ENCODE data around the gene SLC24A3.

Gene SLC24A3

GRCh38 chr20:19730706-19731105 lies 518.3 kb downstream of the SLC24A3 start:
- in situ Hi-C loops (cut with HindIII; ENCODE audit: low sequenced_read_pairs): no loop called here
- no peak overlapping the region for H3K4me3 ChIP-seq (ENCODE audit: low read depth, low read length)
- TF ChIP-seq CTCF (IDR thresholded peaks at IDR 0.05; ENCODE audit: low read depth, low read length): no peak
- DNase-seq (ENCODE audit: low read depth, low spot score): no peak

- TF ChIP-seq CTCF (IDR thresholded peaks at IDR 0.05; ENCODE audit: low read depth, low read length): no peak
- in situ Hi-C loops (cut with HindIII; ENCODE audit: low sequenced_read_pairs): no loop called here
- H3K4me3 ChIP-seq (ENCODE audit: low read depth, low read length): no peak overlapping the region
- DNase-seq (ENCODE audit: low read depth, low spot score): no peak
Measured at GRCh38 chr20:19734811-19735210, 522.4 kb downstream of the SLC24A3 start.

- no peak overlapping the region for H3K4me3 ChIP-seq (ENCODE audit: low read depth, low read length)
- DNase-seq (ENCODE audit: low read depth, low spot score): peak; percentile 81
- in situ Hi-C loops (cut with HindIII; ENCODE audit: low sequenced_read_pairs): no loop called here
- TF ChIP-seq CTCF (IDR thresholded peaks at IDR 0.05; ENCODE audit: low read depth, low read length): no peak
Measured at GRCh38 chr20:19735446-19735845, 523.0 kb downstream of the SLC24A3 start.

- peak; percentile 39 for DNase-seq (ENCODE audit: low read depth, low spot score)
- in situ Hi-C loops (cut with HindIII; ENCODE audit: low sequenced_read_pairs): no loop called here
Measured at GRCh38 chr20:19737025-19737424, 524.6 kb downstream of the SLC24A3 start.

GRCh38 chr20:19738951-19739350 lies 526.5 kb downstream of the SLC24A3 start:
- TF ChIP-seq CTCF (IDR thresholded peaks at IDR 0.05; ENCODE audit: low read depth, low read length): no peak
- in situ Hi-C loops (cut with HindIII; ENCODE audit: low sequenced_read_pairs): no loop called here
- no peak overlapping the region for H3K4me3 ChIP-seq (ENCODE audit: low read depth, low read length)
- DNase-seq (ENCODE audit: low read depth, low spot score): peak; percentile 9

More at GRCh38 chr20:19737025-19737424, 524.6 kb downstream of the SLC24A3 start:
- H3K4me3 ChIP-seq (ENCODE audit: low read depth, low read length): no peak overlapping the region
- no peak for TF ChIP-seq CTCF (IDR thresholded peaks at IDR 0.05; ENCODE audit: low read depth, low read length)

GRCh38 chr20:19739351-19739750 lies 526.9 kb downstream of the SLC24A3 start:
- no peak for TF ChIP-seq CTCF (IDR thresholded peaks at IDR 0.05; ENCODE audit: low read depth, low read length)
- in situ Hi-C loops (cut with HindIII; ENCODE audit: low sequenced_read_pairs): no loop called here
- no peak overlapping the region for H3K4me3 ChIP-seq (ENCODE audit: low read depth, low read length)
- DNase-seq (ENCODE audit: low read depth, low spot score): no peak

- in situ Hi-C loops (cut with HindIII; ENCODE audit: low sequenced_read_pairs): no loop called here
- TF ChIP-seq CTCF (IDR thresholded peaks at IDR 0.05; ENCODE audit: low read depth, low read length): no peak
- no peak for DNase-seq (ENCODE audit: low read depth, low spot score)
- H3K4me3 ChIP-seq (ENCODE audit: low read depth, low read length): no peak overlapping the region
Measured at GRCh38 chr20:19740512-19740911, 528.1 kb downstream of the SLC24A3 start.

Measured in astrocyte of the spinal cord (primary cell).